GM08714 (cell line): ENCODE measurements around the gene TMX3.

ENCODE experiments used
- H3K4me3 ChIP-seq: fragments of 200-500 bp; sonication (Bioruptor generic); 2 replicates; pipeline ENCODE4 v1.5.1; 2014; ENCODE audit warnings: mild to moderate bottlenecking, low read length, inconsistent platforms
- ZNF274 ChIP-seq: IDR thresholded peaks from 2 replicates; pipeline ENCODE4 v1.6.1; 2012; ENCODE audit warnings: mild to moderate bottlenecking, low read depth, low read length

The TMX3 gene

DNA sequence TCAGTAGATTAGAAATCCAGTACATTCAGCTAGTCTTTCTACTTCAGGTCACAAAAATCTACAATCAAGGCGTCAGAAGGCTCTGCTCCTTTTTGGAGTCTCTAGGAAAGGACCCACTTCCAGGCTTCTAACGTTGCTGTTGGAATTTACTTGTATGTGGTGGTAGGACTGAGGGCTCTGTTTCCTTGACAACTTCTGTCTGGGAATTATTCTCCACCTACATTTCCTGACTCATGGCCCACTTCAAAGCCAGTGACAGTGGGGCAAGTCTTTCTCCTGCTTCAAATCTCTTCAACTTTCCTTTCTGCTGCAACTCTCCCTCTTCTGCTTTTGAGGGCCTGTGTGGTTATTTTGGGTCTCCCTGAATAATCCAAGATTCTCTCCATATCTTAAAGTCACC is 10.4 kb upstream of the TMX3 start:
- H3K4me3 ChIP-seq: no peak overlapping the region
- TF ChIP-seq ZNF274: no peak

DNA sequence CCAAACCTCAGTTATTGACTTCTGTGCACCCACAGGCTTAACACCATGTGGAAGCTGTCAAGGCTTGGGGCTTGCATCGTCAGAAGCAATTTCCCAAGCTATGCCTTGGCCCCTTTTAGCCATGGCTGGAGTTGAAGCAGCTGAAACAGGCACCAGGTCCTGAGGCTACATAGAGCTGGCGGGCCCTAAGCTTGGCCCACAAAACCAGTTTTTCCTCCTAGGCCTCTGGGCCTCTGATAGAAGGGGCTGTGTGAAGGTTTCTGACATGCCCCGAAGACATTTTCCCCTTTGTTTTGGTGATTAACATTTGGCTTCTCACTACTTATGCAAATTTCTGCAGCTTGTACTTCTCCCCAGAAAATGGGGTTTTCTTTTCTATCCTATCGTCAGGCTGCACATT is 9.1 kb upstream of the TMX3 start:
- TF ChIP-seq ZNF274: no peak
- no peak overlapping the region for H3K4me3 ChIP-seq

DNA sequence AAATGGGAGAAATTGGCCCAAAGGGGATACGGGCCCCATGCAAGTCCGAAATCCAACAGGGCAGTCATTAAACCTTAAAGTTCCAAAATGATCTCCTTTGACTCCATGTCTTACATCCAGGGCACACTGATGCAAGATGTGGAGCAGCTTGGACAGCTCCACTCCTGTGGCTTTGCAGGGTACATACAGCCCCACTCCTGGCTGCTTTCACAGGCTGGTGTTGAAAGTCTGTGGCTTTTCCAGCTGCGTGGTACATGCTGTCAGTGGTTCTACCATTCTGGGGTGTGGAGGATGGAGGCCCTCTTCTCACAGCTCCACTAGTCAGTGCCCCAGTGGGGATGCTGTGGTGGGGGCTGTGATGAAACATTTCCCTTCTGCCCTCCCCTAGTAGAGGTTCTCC is 8.6 kb upstream of the TMX3 start:
- no peak for TF ChIP-seq ZNF274
- no peak overlapping the region for H3K4me3 ChIP-seq

DNA sequence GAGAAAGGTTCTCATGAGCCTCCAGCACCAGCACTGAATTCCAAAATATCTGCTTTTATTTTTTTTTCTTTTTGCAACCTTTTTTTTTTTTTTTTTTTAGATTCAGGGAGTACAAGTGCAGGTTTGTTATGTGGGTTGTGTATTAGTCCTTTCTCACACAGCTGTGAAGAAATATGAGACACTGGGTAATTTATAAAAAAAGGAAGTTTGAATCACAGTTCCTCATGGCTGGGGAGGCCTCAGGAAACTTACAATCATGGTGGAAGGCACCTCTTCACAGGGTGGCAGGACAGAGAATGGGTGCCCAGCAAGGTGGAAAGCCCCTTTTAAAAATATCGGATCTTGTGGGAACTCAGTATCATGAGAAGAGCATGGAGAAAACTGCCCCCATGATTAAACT is 7.9 kb upstream of the TMX3 start:
- no peak for TF ChIP-seq ZNF274
- H3K4me3 ChIP-seq: no peak overlapping the region

DNA sequence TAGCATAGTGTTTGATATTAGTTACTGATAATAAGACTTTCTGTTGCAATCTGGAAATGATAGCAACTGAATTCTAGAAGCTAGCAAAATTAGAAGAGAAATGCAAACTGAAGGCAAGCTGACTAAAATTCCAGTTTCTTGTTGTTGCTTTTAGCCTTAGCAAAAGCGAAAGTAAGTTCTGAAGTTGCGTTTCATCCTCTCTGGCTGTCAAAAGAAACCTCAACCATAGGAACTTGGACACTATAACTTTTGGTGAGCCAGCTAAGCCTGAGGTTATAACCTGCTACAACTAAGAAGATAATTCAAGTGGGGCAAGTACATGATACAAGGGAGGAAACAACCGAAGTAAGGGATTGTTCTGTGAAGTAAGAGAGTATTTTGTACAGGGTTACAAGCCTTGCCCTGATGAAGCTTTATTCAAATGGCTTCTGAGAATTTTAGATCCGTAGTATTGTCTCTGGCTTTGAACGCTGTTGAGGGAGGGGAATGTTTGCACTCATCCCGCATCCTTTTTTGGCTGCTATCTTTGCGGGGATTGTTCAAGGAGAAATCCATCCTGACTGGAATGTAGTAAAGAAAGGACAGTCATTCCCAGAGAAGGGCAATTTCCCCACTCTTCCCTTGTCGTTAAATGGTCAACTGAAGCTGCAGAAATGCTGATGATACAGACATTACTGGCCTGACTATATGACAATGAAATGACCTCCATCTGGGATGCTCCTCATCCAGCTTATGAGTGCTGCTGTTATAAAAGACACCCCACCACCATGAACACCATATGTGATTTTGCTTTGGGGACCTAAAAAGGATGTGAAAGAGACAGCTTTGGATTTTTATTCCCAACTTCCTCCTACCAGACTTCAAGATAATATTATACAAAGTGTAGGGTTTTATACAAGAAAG is 7.0 kb upstream of the TMX3 start:
- no peak for TF ChIP-seq ZNF274
- H3K4me3 ChIP-seq: peak overlapping the region; percentile 68; the same call in 1 of the 2 replicates

DNA sequence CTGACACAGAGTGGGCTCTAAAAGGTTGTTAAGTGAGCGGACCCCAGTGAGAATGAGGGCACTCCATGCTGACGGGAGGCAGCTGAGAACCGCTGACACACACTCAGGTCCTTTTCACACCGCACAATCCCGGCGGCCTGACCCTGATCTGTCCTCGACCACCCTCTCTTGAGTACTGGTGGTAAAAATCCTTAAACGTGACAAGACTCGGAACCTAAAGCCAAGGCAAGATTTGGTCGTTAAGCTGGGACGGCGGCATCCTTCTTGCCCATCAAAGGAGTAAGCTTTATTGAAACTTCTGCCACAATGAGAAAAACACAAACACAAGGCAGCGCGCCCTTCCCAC is 569 bp downstream of the TMX3 start:
- H3K4me3 ChIP-seq: peak overlapping the region; percentile 98
- TF ChIP-seq ZNF274: no peak

DNA sequence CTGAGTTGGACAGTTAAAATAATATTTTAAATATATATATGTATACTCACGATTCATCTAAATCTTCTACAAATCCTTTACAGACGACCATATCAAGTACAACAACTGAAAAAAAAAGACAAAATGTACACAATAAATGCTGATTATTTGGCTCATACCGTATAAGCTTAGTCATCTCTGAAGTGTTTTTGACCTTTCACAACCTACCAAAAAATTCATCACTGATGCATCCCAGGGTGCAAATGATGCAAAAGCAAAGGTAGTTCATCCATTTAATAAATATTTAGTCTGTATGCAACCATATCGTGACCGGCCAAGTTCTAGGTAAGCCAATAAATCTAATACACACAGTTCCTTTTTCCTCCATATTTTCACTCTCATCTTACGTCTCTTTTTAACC is 1.1 kb downstream of the TMX3 start:
- TF ChIP-seq ZNF274: no peak

DNA sequence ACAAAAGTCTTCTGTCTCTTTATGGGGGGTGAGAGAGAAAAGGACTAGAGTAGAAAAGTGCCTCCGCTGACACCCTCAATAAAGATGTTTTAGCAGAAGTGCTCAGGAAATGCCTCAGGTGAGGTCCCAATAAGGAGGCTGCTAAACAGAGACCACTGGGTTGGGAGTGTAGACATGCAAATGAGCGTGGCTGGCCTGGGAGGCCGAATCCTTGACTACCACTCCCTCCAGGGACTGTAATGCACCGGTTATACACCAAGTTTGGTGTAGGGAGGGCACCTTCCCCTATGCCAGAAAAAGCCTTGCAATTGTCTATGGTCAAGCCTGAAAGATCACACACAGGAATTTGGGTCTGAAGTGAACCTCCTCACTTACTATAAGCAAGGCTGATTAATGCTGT is 1.8 kb downstream of the TMX3 start:
- peak overlapping the region; percentile 47 for H3K4me3 ChIP-seq

More for the DNA sequence above, 1.1 kb downstream of the TMX3 start:
- peak overlapping the region; percentile 98 for H3K4me3 ChIP-seq

DNA sequence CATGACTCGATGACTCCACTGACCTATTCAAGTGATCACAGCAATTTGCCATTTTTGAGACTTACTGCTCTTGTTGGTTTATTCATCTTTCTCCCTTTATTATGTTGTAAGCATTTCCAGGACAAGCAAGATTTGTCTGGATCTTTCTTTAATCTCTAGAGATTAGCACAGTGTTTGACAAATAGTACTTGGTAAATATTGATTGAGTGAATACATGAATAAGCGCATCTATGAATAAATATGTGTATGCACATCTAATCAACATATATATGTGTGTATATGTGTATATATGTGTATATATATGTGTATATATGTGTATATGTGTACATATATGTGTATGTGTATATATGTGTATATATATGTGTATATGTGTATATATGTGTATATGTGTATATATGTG is 7.3 kb downstream of the TMX3 start:
- no peak overlapping the region for H3K4me3 ChIP-seq
- no peak for TF ChIP-seq ZNF274

More for the DNA sequence above, 1.8 kb downstream of the TMX3 start:
- TF ChIP-seq ZNF274: no peak

DNA sequence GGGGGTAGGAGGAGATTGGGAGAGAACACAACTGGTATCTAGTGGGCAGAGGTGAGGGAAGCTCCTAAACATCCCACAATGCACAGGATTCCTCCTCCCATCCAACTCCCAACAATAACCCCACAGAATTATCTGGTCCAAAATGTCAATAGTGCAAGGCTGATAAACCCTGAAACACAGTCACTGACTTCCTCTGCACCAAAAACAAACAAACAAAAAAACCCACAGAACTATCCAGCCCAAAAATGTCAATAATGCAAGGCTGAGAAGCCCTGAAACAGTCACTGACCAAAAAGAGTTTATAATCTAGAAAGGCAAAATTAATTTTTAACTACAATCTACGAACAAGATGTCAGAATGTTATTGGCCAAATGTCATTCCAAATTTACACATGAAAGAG is 9.8 kb downstream of the TMX3 start:
- TF ChIP-seq ZNF274: no peak

DNA sequence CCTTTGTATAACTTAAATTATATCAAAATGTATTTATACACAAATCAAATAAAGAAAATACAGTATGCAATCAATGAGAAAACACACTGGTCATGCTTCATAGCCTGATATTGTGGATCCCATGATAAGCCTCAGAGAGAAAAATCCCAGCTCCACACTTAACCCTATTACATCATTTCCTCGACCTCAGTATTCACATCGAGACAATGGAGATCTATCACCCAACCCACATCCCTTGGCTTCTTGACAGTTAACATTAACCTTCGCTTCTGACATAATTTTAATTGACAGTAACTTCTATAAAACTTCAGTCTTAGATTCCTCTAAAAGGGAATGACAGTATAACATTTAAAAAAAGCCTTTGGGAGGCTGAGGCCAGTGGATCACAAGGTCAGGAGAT is 11.6 kb downstream of the TMX3 start:
- no peak for TF ChIP-seq ZNF274

More for the DNA sequence above, 9.8 kb downstream of the TMX3 start:
- H3K4me3 ChIP-seq: no peak overlapping the region

DNA sequence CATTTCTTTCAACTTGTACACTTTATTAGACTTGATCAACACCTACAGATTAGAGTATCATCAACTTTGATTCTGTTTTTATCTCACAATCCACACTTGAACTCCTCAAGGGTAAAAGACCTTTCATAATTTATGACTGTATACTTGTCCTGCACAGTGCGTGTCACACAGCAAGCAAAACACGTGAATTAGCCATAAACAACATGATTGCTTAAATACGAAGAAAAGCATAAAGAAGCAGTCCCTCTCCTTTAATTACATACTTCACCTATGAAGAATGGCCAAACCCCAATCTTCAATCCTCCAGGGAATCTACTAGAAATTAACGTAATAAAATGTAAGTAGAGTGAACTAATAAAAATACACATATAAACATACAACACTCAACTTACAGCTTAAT is 13.6 kb downstream of the TMX3 start:
- no peak for TF ChIP-seq ZNF274
- H3K4me3 ChIP-seq: no peak overlapping the region

More for the DNA sequence above, 11.6 kb downstream of the TMX3 start:
- no peak overlapping the region for H3K4me3 ChIP-seq

DNA sequence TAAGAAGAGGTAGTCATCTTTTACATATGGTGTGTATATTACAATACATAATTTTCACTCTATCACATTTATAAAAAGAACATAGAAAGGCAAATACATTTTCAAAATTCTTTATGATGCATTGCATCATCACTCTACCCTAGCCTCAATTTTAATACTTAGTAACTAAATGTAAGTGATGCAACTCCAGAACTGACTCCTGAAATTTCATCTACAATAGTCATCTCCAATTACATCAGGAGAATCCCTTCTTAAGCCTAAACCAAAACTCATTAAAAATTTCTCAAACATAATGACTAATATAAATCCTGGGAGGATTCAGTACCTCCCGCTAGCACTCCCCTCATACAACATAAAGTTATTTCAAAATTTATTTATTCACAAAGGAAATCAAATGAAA is 15.9 kb downstream of the TMX3 start:
- H3K4me3 ChIP-seq: no peak overlapping the region
- no peak for TF ChIP-seq ZNF274

DNA sequence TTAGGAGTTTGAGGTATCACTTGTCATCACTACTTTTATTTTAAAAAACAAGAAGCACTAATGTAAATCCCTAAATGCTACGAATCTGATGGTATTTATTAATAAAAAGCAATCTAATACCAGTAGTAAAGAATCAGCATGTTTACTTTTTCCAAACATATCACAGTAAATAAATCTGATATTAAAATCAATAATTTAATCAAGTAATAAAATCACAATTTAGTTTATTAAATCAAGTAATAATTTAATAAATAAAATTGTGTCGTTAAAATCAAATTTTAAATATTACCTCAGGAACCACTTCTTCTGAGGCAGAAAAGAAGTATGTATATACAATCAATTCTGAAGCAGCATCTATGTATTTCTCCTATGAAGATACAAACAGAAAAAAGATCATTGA is 18.0 kb downstream of the TMX3 start:
- no peak overlapping the region for H3K4me3 ChIP-seq
- no peak for TF ChIP-seq ZNF274

DNA sequence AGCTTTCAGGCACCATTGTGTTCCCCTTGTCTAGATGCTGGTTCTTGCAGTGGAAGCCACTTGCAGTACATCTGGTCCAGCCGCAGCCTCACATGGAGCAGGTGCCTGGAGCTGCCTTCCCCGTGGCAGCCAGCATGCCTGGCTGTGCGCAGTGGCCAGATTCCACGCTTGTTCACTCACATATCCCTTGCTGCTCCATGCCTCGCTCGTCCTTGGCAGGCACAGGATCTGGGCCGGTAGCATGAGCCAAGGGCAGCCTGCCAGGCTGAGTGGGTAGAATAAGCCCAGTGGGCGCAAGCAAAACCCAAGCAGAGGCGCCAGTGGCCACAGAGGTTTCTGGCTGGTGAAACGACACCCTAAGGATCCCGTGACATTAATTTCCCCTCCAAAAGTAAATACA is 20.6 kb downstream of the TMX3 start:
- no peak overlapping the region for H3K4me3 ChIP-seq
- no peak for TF ChIP-seq ZNF274
